ENCODE measurements around the gene TLE1.
A peak's percentile ranks its signal among the peaks of the same experiment; 100 is the strongest.
"Not testable (repeated sequence)": the region's sequence is repeated elsewhere in the genome, so short reads cannot be mapped to it uniquely, and the experiment has no call there.

The TLE1 gene

GRCh38 chr9:81690251-81690851, 1.0 kb upstream of the TLE1 start:
- Histone ChIP-seq H3K9me3 (ENCODE audit: severe bottlenecking) (no peaks in the 10 kb centered on the region), H3K27me3 (ENCODE audit: insufficient read depth, poor library complexity, severe bottlenecking) (no peaks in the 10 kb centered on the region), H3K27ac (ENCODE audit: poor library complexity, severe bottlenecking) (peak overlapping the region; percentile 75), H3K4me3 (ENCODE audit: severe bottlenecking) (peak overlapping the region; percentile 36), H3K4me1 (ENCODE audit: insufficient read depth, poor library complexity, severe bottlenecking) (peaks cover 15% of the 10 kb centered on the region), H3K36me3 (ENCODE audit: low read depth) (peaks cover 12% of the 10 kb centered on the region)
- no peak for TF ChIP-seq CTCF (IDR thresholded peaks at IDR 0.05; ENCODE audit: poor library complexity, severe bottlenecking)
- ATAC-seq (ENCODE audit: low read depth) (no peak), DNase-seq (ENCODE audit: low spot score) (no peak)

- peaks cover 17% of the 10 kb centered on the region for H3K4me1 ChIP-seq (ENCODE audit: insufficient read depth, poor library complexity, severe bottlenecking)
- not testable (repeated sequence) for DNase-seq (ENCODE audit: low spot score); H3K9me3 ChIP-seq (ENCODE audit: severe bottlenecking); H3K27me3 ChIP-seq (ENCODE audit: insufficient read depth, poor library complexity, severe bottlenecking)
- H3K36me3 ChIP-seq (ENCODE audit: low read depth): peaks cover 25% of the 10 kb centered on the region
- H3K27ac ChIP-seq (ENCODE audit: poor library complexity, severe bottlenecking): peak overlapping the region; percentile 75
- ATAC-seq (ENCODE audit: low read depth): peak; percentile 6
- peak overlapping the region; percentile 64 for H3K4me3 ChIP-seq (ENCODE audit: severe bottlenecking)
Observed at GRCh38 chr9:81689093-81689342, 329 bp downstream of the TLE1 start.

- Histone ChIP-seq H3K4me3 (ENCODE audit: severe bottlenecking) (peak overlapping the region; percentile 64), H3K27ac (ENCODE audit: poor library complexity, severe bottlenecking) (peak overlapping the region; percentile 75), H3K4me1 (ENCODE audit: insufficient read depth, poor library complexity, severe bottlenecking) (peaks cover 17% of the 10 kb centered on the region), H3K36me3 (ENCODE audit: low read depth) (peaks cover 30% of the 10 kb centered on the region)
- DNase-seq (ENCODE audit: low spot score): peak; percentile 74
- H3K27me3 ChIP-seq (ENCODE audit: insufficient read depth, poor library complexity, severe bottlenecking); H3K9me3 ChIP-seq (ENCODE audit: severe bottlenecking): not testable (repeated sequence)
- peak; percentile 13 for ATAC-seq (ENCODE audit: low read depth)
Observed at GRCh38 chr9:81688262-81689092, 870 bp downstream of the TLE1 start.

- no peak for ATAC-seq (ENCODE audit: low read depth)
- H3K27ac ChIP-seq (ENCODE audit: poor library complexity, severe bottlenecking): peak overlapping the region; percentile 75
- no peak for TF ChIP-seq CTCF (IDR thresholded peaks at IDR 0.05; ENCODE audit: poor library complexity, severe bottlenecking)
- no peaks in the 10 kb centered on the region for H3K9me3 ChIP-seq (ENCODE audit: severe bottlenecking)
- H3K27me3 ChIP-seq (ENCODE audit: insufficient read depth, poor library complexity, severe bottlenecking): no peaks in the 10 kb centered on the region
- H3K36me3 ChIP-seq (ENCODE audit: low read depth): peaks cover 33% of the 10 kb centered on the region
- H3K4me3 ChIP-seq (ENCODE audit: severe bottlenecking): peak overlapping the region; percentile 64
- peak; percentile 68 for DNase-seq (ENCODE audit: low spot score)
- H3K4me1 ChIP-seq (ENCODE audit: insufficient read depth, poor library complexity, severe bottlenecking): peaks cover 17% of the 10 kb centered on the region
Observed at GRCh38 chr9:81687521-81688261, 1.7 kb downstream of the TLE1 start.

- Histone ChIP-seq H3K4me1 (ENCODE audit: insufficient read depth, poor library complexity, severe bottlenecking) (peaks cover 17% of the 10 kb centered on the region), H3K27me3 (ENCODE audit: insufficient read depth, poor library complexity, severe bottlenecking) (no peaks in the 10 kb centered on the region), H3K36me3 (ENCODE audit: low read depth) (peaks cover 33% of the 10 kb centered on the region), H3K27ac (ENCODE audit: poor library complexity, severe bottlenecking) (peak overlapping the region; percentile 75), H3K4me3 (ENCODE audit: severe bottlenecking) (peak overlapping the region; percentile 64), H3K9me3 (ENCODE audit: severe bottlenecking) (no peaks in the 10 kb centered on the region)
- DNase-seq (ENCODE audit: low spot score) (peak; percentile 87), ATAC-seq (ENCODE audit: low read depth) (peak; percentile 35)
- TF ChIP-seq CTCF (IDR thresholded peaks at IDR 0.05; ENCODE audit: poor library complexity, severe bottlenecking): peak; percentile 90
Observed at GRCh38 chr9:81686614-81687520, 2.5 kb downstream of the TLE1 start.
